HepG2 (cell line): ENCODE results near the gene SNX22. TPM values are rescaled to one million over a fixed set of nuclear protein-coding genes. Genes with fewer than 3 reads are reported as not detected.

Experiments used
- ATAC-seq: fragments of 200-7000 bp; cut with Tn5 transposase; 3 replicates; pipeline ENCODE4 v1.9.1; 2020; ENCODE audit warnings: mild to moderate bottlenecking, moderate library complexity
- BruUV-seq: library from RNA; stranded (reverse); fragments of 400-500 nt; replicated peaks from 2 replicates; lab custom pipeline; 2021; lab: Mats Ljungman, UMichigan
- CTCF ChIA-PET: fragments of 300-600 bp; formaldehyde crosslinking; extraction: SDS; loops from one replicate; lab custom pipeline; 2021; ENCODE audit warnings: low total read pairs, inconsistent platforms, low intra/inter-chr PET ratio; lab: Yijun Ruan, JAX
- POLR2A ChIA-PET: fragments of 350-600 bp; sonication (Branson Sonifier 250); formaldehyde crosslinking; loops from one replicate; lab custom pipeline; 2020; ENCODE audit warnings: antibody characterized with exemption, inconsistent platforms; lab: Yijun Ruan, JAX
- DNase-seq: peaks from one replicate; pipeline ENCODE4 v3.0.0-alpha.2; 2015; ENCODE audit warnings: low spot score
- FAIRE-seq: peaks from 3 replicates; lab custom pipeline; 2011; peaks lifted over from hg19 to GRCh38; lab: Jason Lieb, UNC
- H2AFZ ChIP-seq: one replicate; pipeline ENCODE4 v1.6.1; 2011; ENCODE audit warnings: low read length, inconsistent platforms
- H3K27ac ChIP-seq: fragments of 300-600 bp; 3 replicates; pipeline ENCODE4 v1.8.0; 2011; ENCODE audit warnings: mixed run types, mild to moderate bottlenecking, mixed read lengths, low read length, inconsistent platforms; ENCODE audit not compliant: insufficient read depth; ENCODE audit errors: extremely low read length
- H3K27me3 ChIP-seq, 2 experiments: fragments of 200-600 bp in 1 of 2; 2 replicates in 1 of 2; 3 replicates in 1 of 2; pipeline versions ENCODE4 v1.6.0 to v1.8.0; 2011; ENCODE audit warnings: low read length in 2 of 2, mild to moderate bottlenecking in 2 of 2, moderate library complexity in 2 of 2, inconsistent platforms in 1 of 2; ENCODE audit not compliant: insufficient read depth in 2 of 2, control insufficient read depth in 1 of 2
- H3K36me3 ChIP-seq, 2 experiments: fragments of 200-600 bp in 1 of 2; replicated peaks in 1 of 2; 2 replicates in 1 of 2; 3 replicates in 1 of 2; pipeline versions ENCODE4 v1.5.1 to v1.8.0; 2011; ENCODE audit warnings: low read length in 2 of 2, inconsistent platforms in 1 of 2; ENCODE audit not compliant: insufficient read depth in 2 of 2, control insufficient read depth in 1 of 2
- H3K4me1 ChIP-seq: 2 replicates; pipeline ENCODE4 v1.5.1; 2012; ENCODE audit warnings: low read length, inconsistent platforms; ENCODE audit not compliant: insufficient read depth
- H3K4me2 ChIP-seq: 2 replicates; pipeline ENCODE4 v1.6.0; 2011; ENCODE audit warnings: low read depth, low read length, inconsistent platforms
- H3K4me3 ChIP-seq, 3 experiments: fragments of 200-600 bp in 1 of 3; sonication (generic), shearing (Covaris generic) in 1 of 3; replicated peaks in 1 of 3; 2 replicates each; pipeline ENCODE4 v1.5.1; 2011 to 2016; ENCODE audit warnings: low read length in 3 of 3, inconsistent platforms in 2 of 3, low read depth in 2 of 3, mild to moderate bottlenecking in 2 of 3, control low read depth in 1 of 3, mixed read lengths in 1 of 3; ENCODE audit not compliant: insufficient read depth in 1 of 3
- H3K79me2 ChIP-seq: one replicate; pipeline ENCODE4 v1.6.1; 2011; ENCODE audit warnings: low read length, inconsistent platforms; ENCODE audit not compliant: insufficient read depth
- H3K9ac ChIP-seq: 2 replicates; pipeline ENCODE4 v1.6.0; 2011; ENCODE audit warnings: mild to moderate bottlenecking, low read depth, low read length, inconsistent platforms; ENCODE audit not compliant: insufficient read depth
- H3K9me3 ChIP-seq: 2 replicates; pipeline ENCODE4 v1.5.1; 2012; ENCODE audit warnings: mild to moderate bottlenecking, low read length
- H4K20me1 ChIP-seq: 2 replicates; pipeline ENCODE4 v1.6.0; 2011; ENCODE audit warnings: inconsistent platforms, mild to moderate bottlenecking, low read length, moderate library complexity; ENCODE audit not compliant: insufficient read depth
- AGO1 ChIP-seq: fragments of 200-400 bp; formaldehyde crosslinking; IDR thresholded peaks from 2 replicates; pipeline ENCODE4 v1.6.1; 2017; ENCODE audit warnings: mild to moderate bottlenecking, low read depth, low read length, moderate library complexity; ENCODE audit not compliant: poor library complexity, severe bottlenecking
- AGO2 ChIP-seq: fragments of 200-400 bp; formaldehyde crosslinking; optimal IDR thresholded peaks from 2 replicates; pipeline ENCODE3; 2017; ENCODE audit warnings: mild to moderate bottlenecking, low read depth, low read length, moderate library complexity
- FLYWCH1 ChIP-seq: sonication (generic); formaldehyde crosslinking; IDR thresholded peaks from 2 replicates; pipeline ENCODE4 v1.8.1; 2023; ENCODE audit warnings: mild to moderate bottlenecking, missing genetic modification reagents
- FOXM1 ChIP-seq: sonication (generic); formaldehyde crosslinking; IDR thresholded peaks from 2 replicates; pipeline ENCODE4 v1.5.0; 2020; ENCODE audit warnings: missing genetic modification reagents
- IRF2 ChIP-seq: IDR thresholded peaks from 2 replicates; pipeline ENCODE4 v1.6.1; 2018; ENCODE audit warnings: missing genetic modification reagents, missing compliant biosample characterization
- KAT8 ChIP-seq: IDR thresholded peaks from 2 replicates; pipeline ENCODE4 v1.6.1; 2016; ENCODE audit warnings: missing genetic modification reagents, missing compliant biosample characterization
- KDM4B ChIP-seq: sonication (generic); formaldehyde crosslinking; IDR thresholded peaks from 2 replicates; pipeline ENCODE4 v1.4.0; 2020; ENCODE audit warnings: missing genetic modification reagents
- NONO ChIP-seq, 2 experiments: fragments of 450-650 bp in 1 of 2; sonication (generic) in 1 of 2; formaldehyde crosslinking in 1 of 2; IDR thresholded peaks in 1 of 2; conservative IDR thresholded peaks in 1 of 2; 2 replicates each; pipeline versions ENCODE4 v1.6.1 to v1.8.0; 2017 to 2022; ENCODE audit warnings: mild to moderate bottlenecking in 1 of 2, missing genetic modification reagents in 1 of 2, moderate library complexity in 1 of 2
- POLR2AphosphoS5 ChIP-seq: IDR thresholded peaks from 2 replicates; pipeline ENCODE4 v1.6.1; 2012; ENCODE audit warnings: low read depth, low read length
- POLR2G ChIP-seq: fragments of 200-400 bp; formaldehyde crosslinking; IDR thresholded peaks from 2 replicates; pipeline ENCODE4 v1.6.1; 2018; ENCODE audit warnings: mild to moderate bottlenecking, low read depth, low read length, moderate library complexity
- SUZ12 ChIP-seq: fragments of 150-350 bp; IDR thresholded peaks from 2 replicates; pipeline ENCODE4 v1.6.1; 2014; ENCODE audit warnings: low read depth, low read length
- ZNF350 ChIP-seq: sonication (generic); formaldehyde crosslinking; IDR thresholded peaks from 2 replicates; pipeline ENCODE4 v1.4.0; 2020; ENCODE audit warnings: mild to moderate bottlenecking, low read depth, missing genetic modification reagents, borderline replicate concordance
- ZNF484 ChIP-seq: sonication (generic); formaldehyde crosslinking; IDR thresholded peaks from 2 replicates; pipeline ENCODE4 v1.5.1; 2020; ENCODE audit warnings: mild to moderate bottlenecking, low read depth, missing genetic modification reagents, borderline replicate concordance
- ZNF761 ChIP-seq: sonication (generic); formaldehyde crosslinking; conservative IDR thresholded peaks from 2 replicates; pipeline ENCODE4 v1.4.0; 2020; ENCODE audit warnings: mild to moderate bottlenecking, missing genetic modification reagents
- WGBS: methylation state at CpG from one replicate; pipeline ENCODE4 v1.1.6; 2017; ENCODE audit warnings: low lambda C conversion rate; 5-methylcytosine and 5-hydroxymethylcytosine counted together
- in situ Hi-C: cut with HindIII; loops from 2 replicates; pipeline ENCODE4 v1.10.0; 2017; ENCODE audit warnings: low pct_unique_long_range_greater_than_20kb; ENCODE audit not compliant: extremely low pct_ligation_motif_present
- intact Hi-C: fragments of 100-400 bp; cut with micrococcal nuclease; formaldehyde crosslinking; loops from one replicate; pipeline ENCODE4 v1.10.0; 2022; ENCODE audit not compliant: unreplicated experiment
- polyA plus RNA-seq, 8 experiments: library from polyadenylated mRNA; depleted of rRNA in 3 of 8; stranded (reverse) in 7 of 8; unstranded in 1 of 8; fragments of >200 nt; fragmentation: Illumina TruSeq in 4 of 8; extraction: Trizol in 4 of 8; gene quantifications; 2 replicates each; pipeline versions ENCODE4 v1.2.1 to v1.2.3, GENCODE V29; 2011 to 2016; ENCODE audit warnings: low read depth in 4 of 8, missing spikeins in 1 of 8, mixed read lengths in 1 of 8; ENCODE audit not compliant: insufficient read depth in 1 of 8
- total RNA-seq, 5 experiments: library from RNA; depleted of rRNA; stranded (reverse); fragments of >200 nt; fragmentation: Illumina TruSeq; extraction: Trizol; gene quantifications; 2 replicates each; pipeline ENCODE4 v1.2.3, GENCODE V29; 2016; ENCODE audit warnings: low read depth in 1 of 5
- TF ChIP-seq, protein P1 (sequence below): sonication (generic); formaldehyde crosslinking; IDR thresholded peaks from 2 replicates; pipeline ENCODE4; 2020; ENCODE audit warnings: missing genetic modification reagents, mild to moderate bottlenecking, borderline replicate concordance
- TF ChIP-seq, protein P2 (sequence below), 2 experiments: sonication (generic) in 1 of 2; formaldehyde crosslinking in 1 of 2; IDR thresholded peaks; 2 replicates each; pipeline versions ENCODE4 v1.5.1 to v1.6.1; 2011 to 2020; ENCODE audit warnings: borderline replicate concordance in 1 of 2, low read depth in 1 of 2, low read length in 1 of 2, mild to moderate bottlenecking in 1 of 2, missing genetic modification reagents in 1 of 2, moderate library complexity in 1 of 2
- TF ChIP-seq, protein P3 (sequence below): sonication (generic); formaldehyde crosslinking; IDR thresholded peaks from 2 replicates; pipeline ENCODE4 v1.4.0; 2020; ENCODE audit warnings: mild to moderate bottlenecking, missing genetic modification reagents

SNX22 gene
- total and polyA plus RNA-seq, 2 of the 13 experiments (the other 11 are each of a cell fraction or from before 2014, with no cell fraction given): 2.3 to 5.5 TPM

DNA sequence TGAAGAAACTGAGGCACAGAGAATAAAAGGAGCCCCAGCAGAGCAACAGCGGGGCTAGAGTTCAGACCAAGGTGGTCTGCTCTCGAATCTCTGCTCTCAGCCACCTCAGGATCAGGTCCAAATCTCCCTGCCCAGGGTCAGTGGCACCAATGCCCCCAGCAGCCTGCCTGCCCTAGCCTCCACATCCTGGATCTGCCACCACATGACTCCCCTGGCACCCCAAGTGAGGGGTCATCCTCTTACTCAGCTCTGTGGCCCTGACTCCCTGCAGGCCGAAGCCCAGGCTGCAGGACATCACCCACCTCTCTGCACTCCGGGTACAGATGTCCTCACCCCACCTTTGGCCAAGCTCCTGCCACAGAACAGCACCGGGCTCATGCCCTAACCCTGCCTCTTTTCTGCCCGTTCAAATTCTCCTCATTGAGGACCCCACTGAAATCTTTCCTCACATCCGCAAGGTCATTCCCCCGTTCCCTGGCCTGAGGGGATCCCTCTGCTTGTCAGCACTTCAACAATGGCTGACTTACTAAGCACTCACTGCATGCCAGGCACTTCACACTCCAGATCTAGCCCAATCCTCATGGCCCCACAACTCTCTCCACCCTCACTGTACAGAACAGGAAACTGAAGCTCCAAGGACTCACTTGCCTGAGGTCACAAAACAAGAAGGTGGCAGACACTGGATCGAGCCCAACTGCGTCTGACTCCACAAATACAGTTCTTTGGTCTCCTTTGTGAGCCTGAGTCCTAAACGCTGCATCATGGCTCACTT, 7.0 kb downstream of the SNX22 start:
- Histone ChIP-seq H3K79me2 (peaks cover 31% of the 10 kb centered on the region), H4K20me1 (peaks cover 44% of the 10 kb centered on the region), H3K9me3 (no peaks in the 10 kb centered on the region), H2AFZ (no peak overlapping the region), H3K27ac (peak overlapping the region; percentile 16), H3K4me1 (peaks cover 44% of the 10 kb centered on the region), H3K36me3 (peaks cover 32 to 49% of the 10 kb centered on the region in 2 experiments), H3K4me3 (no peak overlapping the region), H3K9ac (peak overlapping the region; percentile 20; the same call in 1 of the 2 replicates), H3K27me3 (no peaks in the 10 kb centered on the region; a peak in 1 of 5 replicates), H3K4me2 (peak overlapping the region; percentile 33; the same call in 1 of the 2 replicates)
- ChIA-PET POLR2A (no interaction called here), CTCF (no interaction called here)
- ATAC-seq: no peak
- BruUV-seq: no TSS peak
- no peak for DNase-seq
- no peak for FAIRE-seq
- intact Hi-C loops (no loop called here), in situ Hi-C loops (no loop called here)
- WGBS: 89% methylated on average over 11 of the region's 11 CpGs
- TF ChIP-seq, protein P1, sequence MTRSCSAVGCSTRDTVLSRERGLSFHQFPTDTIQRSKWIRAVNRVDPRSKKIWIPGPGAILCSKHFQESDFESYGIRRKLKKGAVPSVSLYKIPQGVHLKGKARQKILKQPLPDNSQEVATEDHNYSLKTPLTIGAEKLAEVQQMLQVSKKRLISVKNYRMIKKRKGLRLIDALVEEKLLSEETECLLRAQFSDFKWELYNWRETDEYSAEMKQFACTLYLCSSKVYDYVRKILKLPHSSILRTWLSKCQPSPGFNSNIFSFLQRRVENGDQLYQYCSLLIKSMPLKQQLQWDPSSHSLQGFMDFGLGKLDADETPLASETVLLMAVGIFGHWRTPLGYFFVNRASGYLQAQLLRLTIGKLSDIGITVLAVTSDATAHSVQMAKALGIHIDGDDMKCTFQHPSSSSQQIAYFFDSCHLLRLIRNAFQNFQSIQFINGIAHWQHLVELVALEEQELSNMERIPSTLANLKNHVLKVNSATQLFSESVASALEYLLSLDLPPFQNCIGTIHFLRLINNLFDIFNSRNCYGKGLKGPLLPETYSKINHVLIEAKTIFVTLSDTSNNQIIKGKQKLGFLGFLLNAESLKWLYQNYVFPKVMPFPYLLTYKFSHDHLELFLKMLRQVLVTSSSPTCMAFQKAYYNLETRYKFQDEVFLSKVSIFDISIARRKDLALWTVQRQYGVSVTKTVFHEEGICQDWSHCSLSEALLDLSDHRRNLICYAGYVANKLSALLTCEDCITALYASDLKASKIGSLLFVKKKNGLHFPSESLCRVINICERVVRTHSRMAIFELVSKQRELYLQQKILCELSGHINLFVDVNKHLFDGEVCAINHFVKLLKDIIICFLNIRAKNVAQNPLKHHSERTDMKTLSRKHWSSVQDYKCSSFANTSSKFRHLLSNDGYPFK (CRISPR knock-in tag): no peak
- TF ChIP-seq AGO2: peak; percentile 64
- no peak for TF ChIP-seq IRF2 (CRISPR knock-in tag)
- no peak for TF ChIP-seq KAT8 (CRISPR knock-in tag)
- TF ChIP-seq, protein P2, sequence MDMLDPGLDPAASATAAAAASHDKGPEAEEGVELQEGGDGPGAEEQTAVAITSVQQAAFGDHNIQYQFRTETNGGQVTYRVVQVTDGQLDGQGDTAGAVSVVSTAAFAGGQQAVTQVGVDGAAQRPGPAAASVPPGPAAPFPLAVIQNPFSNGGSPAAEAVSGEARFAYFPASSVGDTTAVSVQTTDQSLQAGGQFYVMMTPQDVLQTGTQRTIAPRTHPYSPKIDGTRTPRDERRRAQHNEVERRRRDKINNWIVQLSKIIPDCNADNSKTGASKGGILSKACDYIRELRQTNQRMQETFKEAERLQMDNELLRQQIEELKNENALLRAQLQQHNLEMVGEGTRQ (IDR thresholded peaks at IDR 0.05; ENCODE audit: low read depth, low read length): no peak
- TF ChIP-seq, protein P2 (CRISPR knock-in tag; IDR thresholded peaks at IDR 0.05; ENCODE audit: borderline replicate concordance): no peak
- TF ChIP-seq POLR2AphosphoS5: 0 out of 2 replicates have a peak, but pooled peaks have one; percentile 15
- TF ChIP-seq KDM4B: no peak
- TF ChIP-seq FLYWCH1 (CRISPR knock-in tag): no peak
- TF ChIP-seq, protein P3, sequence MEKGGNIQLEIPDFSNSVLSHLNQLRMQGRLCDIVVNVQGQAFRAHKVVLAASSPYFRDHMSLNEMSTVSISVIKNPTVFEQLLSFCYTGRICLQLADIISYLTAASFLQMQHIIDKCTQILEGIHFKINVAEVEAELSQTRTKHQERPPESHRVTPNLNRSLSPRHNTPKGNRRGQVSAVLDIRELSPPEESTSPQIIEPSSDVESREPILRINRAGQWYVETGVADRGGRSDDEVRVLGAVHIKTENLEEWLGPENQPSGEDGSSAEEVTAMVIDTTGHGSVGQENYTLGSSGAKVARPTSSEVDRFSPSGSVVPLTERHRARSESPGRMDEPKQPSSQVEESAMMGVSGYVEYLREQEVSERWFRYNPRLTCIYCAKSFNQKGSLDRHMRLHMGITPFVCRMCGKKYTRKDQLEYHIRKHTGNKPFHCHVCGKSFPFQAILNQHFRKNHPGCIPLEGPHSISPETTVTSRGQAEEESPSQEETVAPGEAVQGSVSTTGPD (CRISPR knock-in tag): no peak
- TF ChIP-seq AGO1: peak; percentile 46
- TF ChIP-seq ZNF761 (CRISPR knock-in tag): no peak
- no peak for TF ChIP-seq FOXM1 (CRISPR knock-in tag)
- no peak for TF ChIP-seq NONO (IDR thresholded peaks at IDR 0.05)
- TF ChIP-seq NONO (CRISPR knock-in tag; conservative IDR thresholded peaks at IDR 0.05): 0 out of 2 replicates have a peak, but pooled peaks have one; percentile 21
- no peak for TF ChIP-seq ZNF484 (CRISPR knock-in tag)
- 0 out of 2 replicates have a peak, but pooled peaks have one; percentile 19 for TF ChIP-seq ZNF350 (CRISPR knock-in tag)
- no peak for TF ChIP-seq SUZ12
- TF ChIP-seq POLR2G: peak; percentile 53; the same call in 1 of the 2 replicates
